Activated T-cell treated with anti-CD3 and anti-CD28 coated beads, Interleukin-2, amount 50 U/mL, for 48 hours (primary cell): Measurements from ENCODE around the gene RNF169.

ENCODE experiments used
- DNase-seq, 2 experiments: peaks; one replicate each; pipeline ENCODE4 v3.0.0-alpha.2; 2020

RNF169 gene

GRCh38 chr11:74770456-74770855 is 21.8 kb downstream of the RNF169 start:
- DNase-seq = no peak

- DNase-seq = no peak
Observed at GRCh38 chr11:74771139-74771538, 22.5 kb downstream of the RNF169 start.

- no peak for DNase-seq
Observed at GRCh38 chr11:74773476-74773875, 24.8 kb downstream of the RNF169 start.

- no peak for DNase-seq
Observed at GRCh38 chr11:74775762-74776161, 27.1 kb downstream of the RNF169 start.

GRCh38 chr11:74776546-74776945 is 27.9 kb downstream of the RNF169 start:
- no peak for DNase-seq

GRCh38 chr11:74777038-74777437 is 28.4 kb downstream of the RNF169 start:
- no peak for DNase-seq

GRCh38 chr11:74777877-74778276 is 29.2 kb downstream of the RNF169 start:
- no peak for DNase-seq

GRCh38 chr11:74778581-74778980 is 29.9 kb downstream of the RNF169 start:
- no peak for DNase-seq

- DNase-seq = no peak
Observed at GRCh38 chr11:74780248-74781005, 31.8 kb downstream of the RNF169 start.

- DNase-seq = no peak
Observed at GRCh38 chr11:74783241-74783871, 34.7 kb downstream of the RNF169 start.

- DNase-seq = no peak
Observed at GRCh38 chr11:74784234-74784633, 35.6 kb downstream of the RNF169 start.

- no peak for DNase-seq
Observed at GRCh38 chr11:74784726-74785125, 36.1 kb downstream of the RNF169 start.

GRCh38 chr11:74786574-74786973 is 37.9 kb downstream of the RNF169 start:
- no peak for DNase-seq

GRCh38 chr11:74791333-74792100 is 42.9 kb downstream of the RNF169 start:
- DNase-seq = no peak

- DNase-seq = no peak
Observed at GRCh38 chr11:74806267-74806666, 57.6 kb downstream of the RNF169 start.

- DNase-seq = no peak
Observed at GRCh38 chr11:74809801-74810200, 61.2 kb downstream of the RNF169 start.

- DNase-seq = no peak
Observed at GRCh38 chr11:74815966-74816365, 67.3 kb downstream of the RNF169 start.

GRCh38 chr11:74816664-74817063 is 68.0 kb downstream of the RNF169 start:
- no peak for DNase-seq

- DNase-seq = no peak
Observed at GRCh38 chr11:74818283-74818946, 69.8 kb downstream of the RNF169 start.

- no peak for DNase-seq
Observed at GRCh38 chr11:74819400-74819799, 70.8 kb downstream of the RNF169 start.

GRCh38 chr11:74820763-74821162 is 72.1 kb downstream of the RNF169 start:
- no peak for DNase-seq

- no peak for DNase-seq
Observed at GRCh38 chr11:74822170-74822569, 73.5 kb downstream of the RNF169 start.

- no peak for DNase-seq
Observed at GRCh38 chr11:74824285-74824982, 75.8 kb downstream of the RNF169 start.
